HCT116 (cell line): ENCODE results near the gene GFER. TPM values are rescaled to one million over a fixed set of nuclear protein-coding genes. Genes with fewer than 3 reads are reported as not detected.

Experiments
- ATAC-seq: fragments of 200-7000 bp; cut with Tn5 transposase; 2 replicates; pipeline ENCODE4 v1.9.1; 2020; ENCODE audit warnings: mild to moderate bottlenecking, moderate library complexity
- BruUV-seq: library from RNA; stranded (reverse); fragments of 400-500 nt; replicated peaks from 2 replicates; lab custom pipeline; 2021; lab: Mats Ljungman, UMichigan
- CTCF ChIA-PET: fragments of 300-600 bp; sonication (Branson Sonifier 250); formaldehyde crosslinking; loops from one replicate; lab custom pipeline; 2021; ENCODE audit warnings: antibody characterized with exemption; lab: Charles Lee
- POLR2A ChIA-PET: fragments of 300-600, 350-600 bp; sonication (Branson Sonifier 250); formaldehyde crosslinking; loops from one replicate; lab custom pipeline; 2021; ENCODE audit warnings: antibody characterized with exemption; lab: Charles Lee
- RAD21 ChIA-PET, 2 experiments: fragments of 300-600 bp; sonication (Branson Sonifier 250); formaldehyde crosslinking; loops; one replicate each; lab custom pipeline; 2023; ENCODE audit warnings: low total read pairs in 2 of 2; ENCODE audit not compliant: uncharacterized antibody in 2 of 2, unreplicated experiment in 2 of 2, low non-redundant PET in 1 of 2; lab: Charles Lee
- DNase-seq: peaks from one replicate; pipeline ENCODE4 v3.0.0-alpha.2; 2010; ENCODE audit warnings: low read depth, low spot score
- H2AFZ ChIP-seq: fragments of 200-600 bp; shearing (Covaris generic), sonication (generic); 2 replicates; pipeline ENCODE4 v1.6.1; 2017; ENCODE audit warnings: low read depth, mixed run types, mixed read lengths, antibody characterized with exemption, low read length; ENCODE audit not compliant: poor library complexity, severe bottlenecking
- H3K27ac ChIP-seq: 2 replicates; pipeline ENCODE4 v1.5.1; 2012; ENCODE audit warnings: low read depth, low read length
- H3K27me3 ChIP-seq: fragments of 200-600 bp; sonication (generic); 2 replicates; pipeline ENCODE4 v1.6.1; 2016; ENCODE audit warnings: mixed run types, low read length, mixed read lengths; ENCODE audit not compliant: insufficient read depth
- H3K36me3 ChIP-seq, 2 experiments: fragments of 200-500 bp in 1 of 2; fragments of 200-600 bp in 1 of 2; sonication (Bioruptor generic) in 1 of 2; sonication (generic) in 1 of 2; 2 replicates each; pipeline versions ENCODE4 v1.5.1 to v1.6.1; 2014 to 2016; ENCODE audit warnings: low read length in 2 of 2, inconsistent platforms in 1 of 2, mixed read lengths in 1 of 2, mixed run types in 1 of 2; ENCODE audit not compliant: insufficient read depth in 2 of 2, control insufficient read depth in 1 of 2
- H3K4me1 ChIP-seq, 2 experiments: fragments of 200-600 bp in 1 of 2; sonication (generic) in 1 of 2; 2 replicates each; pipeline versions ENCODE4 v1.5.1 to v1.6.1; 2012 to 2017; ENCODE audit warnings: low read length in 2 of 2, inconsistent platforms in 1 of 2, mild to moderate bottlenecking in 1 of 2, mixed read lengths in 1 of 2, mixed run types in 1 of 2, moderate library complexity in 1 of 2; ENCODE audit not compliant: insufficient read depth in 2 of 2, control insufficient read depth in 1 of 2
- H3K4me2 ChIP-seq: fragments of 200-600 bp; sonication (generic); 2 replicates; pipeline ENCODE4 v1.6.1; 2017; ENCODE audit warnings: mixed run types, low read length, mixed read lengths
- H3K4me3 ChIP-seq, 2 experiments: fragments of 200-600 bp in 1 of 2; sonication (generic) in 1 of 2; replicated peaks in 1 of 2; 2 replicates each; pipeline ENCODE4 v1.5.1; 2011 to 2016; ENCODE audit warnings: low read length in 2 of 2, control low read depth in 1 of 2, low read depth in 1 of 2, mild to moderate bottlenecking in 1 of 2, mixed read lengths in 1 of 2, mixed run types in 1 of 2
- H3K79me2 ChIP-seq: fragments of 200-600 bp; sonication (generic); 2 replicates; pipeline ENCODE4 v1.6.1; 2017; ENCODE audit warnings: mild to moderate bottlenecking, mixed run types, low read length, moderate library complexity, mixed read lengths; ENCODE audit not compliant: insufficient read depth
- H3K9ac ChIP-seq: fragments of 200-600 bp; sonication (generic); 2 replicates; pipeline ENCODE4 v1.6.1; 2016; ENCODE audit warnings: low read length, mixed read lengths
- H3K9me2 ChIP-seq: fragments of 200-600 bp; sonication (generic), shearing (Covaris generic); 2 replicates; pipeline ENCODE4 v1.6.1; 2017; ENCODE audit warnings: mixed run types, mild to moderate bottlenecking, moderate library complexity; ENCODE audit not compliant: insufficient read depth
- H3K9me3 ChIP-seq, 2 experiments: fragments of 200-500 bp in 1 of 2; fragments of 200-600 bp in 1 of 2; sonication (Bioruptor generic) in 1 of 2; sonication (generic) in 1 of 2; 2 replicates each; pipeline ENCODE4 v1.6.1; 2014 to 2017; ENCODE audit warnings: low read length in 2 of 2, mixed read lengths in 2 of 2, inconsistent platforms in 1 of 2, low read depth in 1 of 2, mild to moderate bottlenecking in 1 of 2, mixed run types in 1 of 2, moderate library complexity in 1 of 2; ENCODE audit not compliant: control insufficient read depth in 1 of 2, insufficient read depth in 1 of 2
- H4K20me1 ChIP-seq: fragments of 200-600 bp; sonication (generic), shearing (Covaris generic); 2 replicates; pipeline ENCODE4 v1.6.1; 2017; ENCODE audit warnings: mixed run types, mild to moderate bottlenecking, moderate library complexity; ENCODE audit not compliant: insufficient read depth
- CBX3 ChIP-seq: IDR thresholded peaks from 2 replicates; pipeline ENCODE4 v1.6.1; 2012; ENCODE audit warnings: low read depth
- EGR1 ChIP-seq: IDR thresholded peaks from 2 replicates; pipeline ENCODE4 v1.6.1; 2012; ENCODE audit warnings: low read depth
- ELF1 ChIP-seq: IDR thresholded peaks from 2 replicates; pipeline ENCODE4 v1.6.1; 2012; ENCODE audit warnings: low read depth, borderline replicate concordance
- EZH2 ChIP-seq: fragments of 200-600 bp; sonication (generic); IDR thresholded peaks from 2 replicates; pipeline ENCODE4 v1.6.1; 2017; ENCODE audit warnings: antibody characterized with exemption, mixed run types
- EZH2phosphoT487 ChIP-seq: fragments of 200-600 bp; IDR thresholded peaks from 2 replicates; pipeline ENCODE4 v1.6.1; 2018; ENCODE audit warnings: antibody characterized with exemption, borderline replicate concordance
- FOSL1 ChIP-seq: IDR thresholded peaks from 2 replicates; pipeline ENCODE4 v1.6.1; 2012; ENCODE audit warnings: low read depth
- JUND ChIP-seq: IDR thresholded peaks from 2 replicates; pipeline ENCODE4 v1.6.1; 2012
- POLR2A ChIP-seq: IDR thresholded peaks from 2 replicates; pipeline ENCODE4 v1.7.0; 2011; ENCODE audit warnings: borderline replicate concordance; ENCODE audit not compliant: insufficient read depth, insufficient read length; ENCODE audit errors: extremely low read depth
- TCF7L2 ChIP-seq: IDR thresholded peaks from 2 replicates; pipeline ENCODE4 v1.7.0; 2011; ENCODE audit warnings: borderline replicate concordance, inconsistent platforms; ENCODE audit not compliant: insufficient read depth, insufficient read length; ENCODE audit errors: extremely low read depth
- YY1 ChIP-seq: IDR thresholded peaks from 2 replicates; pipeline ENCODE4 v1.6.1; 2011; ENCODE audit warnings: low read length, low read depth, moderate library complexity, mild to moderate bottlenecking; ENCODE audit not compliant: insufficient replicate concordance; ENCODE audit errors: extremely low read depth
- intact Hi-C: fragments of 100-400 bp; cut with micrococcal nuclease; formaldehyde crosslinking; loops from 2 replicates; pipeline ENCODE4 v1.10.0; 2022
- total RNA-seq: library from RNA; stranded (reverse); gene quantifications from one replicate; pipeline ENCODE4 v1.2.1, GENCODE V29; 2021; ENCODE audit not compliant: unreplicated experiment
- TF ChIP-seq, protein P1 (sequence below), 3 experiments: fragments of 200-600 bp in 1 of 3; sonication (generic) in 1 of 3; IDR thresholded peaks in 2 of 3; conservative IDR thresholded peaks in 1 of 3; 2 replicates each; pipeline ENCODE4 v1.5.1; 2012 to 2017; ENCODE audit warnings: low read depth in 2 of 3, low read length in 2 of 3, antibody characterized with exemption in 1 of 3, borderline replicate concordance in 1 of 3, control low read depth in 1 of 3, mild to moderate bottlenecking in 1 of 3, mixed read lengths in 1 of 3, mixed run types in 1 of 3, moderate library complexity in 1 of 3; ENCODE audit not compliant: insufficient read depth in 1 of 3
- TF ChIP-seq, protein P2 (sequence below): IDR thresholded peaks from 2 replicates; pipeline ENCODE4 v1.6.1; 2011; ENCODE audit warnings: mild to moderate bottlenecking, low read length, moderate library complexity; ENCODE audit not compliant: insufficient replicate concordance; ENCODE audit errors: extremely low read depth

GFER gene
- total RNA-seq, 1 experiment from 2014 or later, result 47.3 TPM

DNA sequence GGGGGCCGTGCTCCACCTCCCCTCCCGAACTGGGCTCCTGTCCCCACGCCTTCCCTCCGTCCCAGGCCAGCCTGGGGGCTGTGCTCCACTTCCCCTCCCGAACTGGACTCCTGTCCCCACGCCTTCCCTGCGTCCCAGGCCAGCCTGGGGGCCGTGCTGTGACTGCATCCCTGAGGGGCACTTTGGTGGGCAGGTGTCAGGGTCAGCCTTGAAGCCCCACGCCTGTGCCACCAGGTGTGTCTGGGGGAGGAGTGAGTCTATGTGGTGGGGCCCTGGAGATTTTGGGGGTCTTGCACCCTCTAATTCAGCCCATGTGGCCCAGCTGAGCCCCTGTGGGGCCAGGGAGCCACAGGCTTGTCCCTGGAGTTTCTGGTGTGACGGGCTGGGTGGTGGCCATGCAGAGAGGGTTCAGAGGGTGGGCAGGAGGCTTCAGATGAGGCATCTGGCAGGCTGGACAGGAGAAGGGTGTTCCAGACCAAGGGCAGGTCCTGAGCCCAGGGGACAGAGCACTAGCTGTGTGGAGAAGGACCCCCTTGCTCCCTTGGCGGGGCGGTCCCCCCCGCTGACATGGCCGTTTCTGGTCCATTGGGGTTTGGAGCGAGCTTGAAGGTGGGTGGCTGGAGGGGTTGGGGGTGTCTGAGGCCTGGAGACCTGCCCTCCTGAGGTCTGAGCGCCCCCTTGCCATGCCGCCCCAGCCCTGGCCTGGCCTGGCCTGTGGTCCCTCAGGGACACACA lies 50.9 kb downstream of the GFER start:
- TF ChIP-seq, protein P1, sequence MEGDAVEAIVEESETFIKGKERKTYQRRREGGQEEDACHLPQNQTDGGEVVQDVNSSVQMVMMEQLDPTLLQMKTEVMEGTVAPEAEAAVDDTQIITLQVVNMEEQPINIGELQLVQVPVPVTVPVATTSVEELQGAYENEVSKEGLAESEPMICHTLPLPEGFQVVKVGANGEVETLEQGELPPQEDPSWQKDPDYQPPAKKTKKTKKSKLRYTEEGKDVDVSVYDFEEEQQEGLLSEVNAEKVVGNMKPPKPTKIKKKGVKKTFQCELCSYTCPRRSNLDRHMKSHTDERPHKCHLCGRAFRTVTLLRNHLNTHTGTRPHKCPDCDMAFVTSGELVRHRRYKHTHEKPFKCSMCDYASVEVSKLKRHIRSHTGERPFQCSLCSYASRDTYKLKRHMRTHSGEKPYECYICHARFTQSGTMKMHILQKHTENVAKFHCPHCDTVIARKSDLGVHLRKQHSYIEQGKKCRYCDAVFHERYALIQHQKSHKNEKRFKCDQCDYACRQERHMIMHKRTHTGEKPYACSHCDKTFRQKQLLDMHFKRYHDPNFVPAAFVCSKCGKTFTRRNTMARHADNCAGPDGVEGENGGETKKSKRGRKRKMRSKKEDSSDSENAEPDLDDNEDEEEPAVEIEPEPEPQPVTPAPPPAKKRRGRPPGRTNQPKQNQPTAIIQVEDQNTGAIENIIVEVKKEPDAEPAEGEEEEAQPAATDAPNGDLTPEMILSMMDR (IDR thresholded peaks at IDR 0.05 in 2 of 3, conservative IDR thresholded peaks at IDR 0.05 in 1 of 3; ENCODE audit: borderline replicate concordance in 1 of 3, insufficient read depth in 1 of 3, low read depth in 2 of 3, low read length in 2 of 3), result no peak
- no peak for TF ChIP-seq YY1
- no peak for TF ChIP-seq JUND
- no peak for TF ChIP-seq FOSL1
- no peak for TF ChIP-seq CBX3
- TF ChIP-seq EZH2phosphoT487, result no peak
- no peak for TF ChIP-seq TCF7L2
- no peak for TF ChIP-seq ELF1
- TF ChIP-seq EGR1, result no peak
- no peak for TF ChIP-seq POLR2A
- TF ChIP-seq, protein P2, sequence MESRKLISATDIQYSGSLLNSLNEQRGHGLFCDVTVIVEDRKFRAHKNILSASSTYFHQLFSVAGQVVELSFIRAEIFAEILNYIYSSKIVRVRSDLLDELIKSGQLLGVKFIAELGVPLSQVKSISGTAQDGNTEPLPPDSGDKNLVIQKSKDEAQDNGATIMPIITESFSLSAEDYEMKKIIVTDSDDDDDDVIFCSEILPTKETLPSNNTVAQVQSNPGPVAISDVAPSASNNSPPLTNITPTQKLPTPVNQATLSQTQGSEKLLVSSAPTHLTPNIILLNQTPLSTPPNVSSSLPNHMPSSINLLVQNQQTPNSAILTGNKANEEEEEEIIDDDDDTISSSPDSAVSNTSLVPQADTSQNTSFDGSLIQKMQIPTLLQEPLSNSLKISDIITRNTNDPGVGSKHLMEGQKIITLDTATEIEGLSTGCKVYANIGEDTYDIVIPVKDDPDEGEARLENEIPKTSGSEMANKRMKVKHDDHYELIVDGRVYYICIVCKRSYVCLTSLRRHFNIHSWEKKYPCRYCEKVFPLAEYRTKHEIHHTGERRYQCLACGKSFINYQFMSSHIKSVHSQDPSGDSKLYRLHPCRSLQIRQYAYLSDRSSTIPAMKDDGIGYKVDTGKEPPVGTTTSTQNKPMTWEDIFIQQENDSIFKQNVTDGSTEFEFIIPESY, result no peak
- no peak for TF ChIP-seq EZH2
- Histone ChIP-seq H3K4me1 (peaks cover 0 to 4% of the 10 kb centered on the region in 2 experiments; a peak in 1 of 4 replicates), H3K27me3 (no peaks in the 10 kb centered on the region), H3K27ac (no peak overlapping the region; the same call in 1 of the 2 replicates), H3K79me2 (no peaks in the 10 kb centered on the region), H3K9me2 (no peaks in the 10 kb centered on the region), H2AFZ (no peak overlapping the region), H3K4me3 (no peak overlapping the region), H3K9ac (no peak overlapping the region), H4K20me1 (no peaks in the 10 kb centered on the region), H3K9me3 (no peaks in the 10 kb centered on the region), H3K4me2 (no peak overlapping the region), H3K36me3 (no peaks in the 10 kb centered on the region)
- RAD21 ChIA-PET, result no interaction called here
- DNase-seq, result no peak
- ATAC-seq, result no peak
- CTCF ChIA-PET, result no interaction called here
- intact Hi-C loops, result no loop called here
- POLR2A ChIA-PET, result no interaction called here
- BruUV-seq, result no TSS peak
